Endothelial cell (in vitro differentiated cells): ENCODE data around the gene SNCAIP. TPM values are rescaled to one million over a fixed set of nuclear protein-coding genes. Genes with fewer than 3 reads are reported as not detected.

Source experiments
- DNase-seq: peaks from one replicate; pipeline ENCODE4 v3.0.0; 2021; ENCODE audit warnings: low spot score
- H3K27ac Mint-ChIP-seq: one replicate; pipeline ENCODE4 v1.8.0; 2021; ENCODE audit warnings: mixed read lengths, inconsistent platforms; ENCODE audit not compliant: unreplicated experiment
- H3K27me3 Mint-ChIP-seq: one replicate; pipeline ENCODE4 v1.8.0; 2021; ENCODE audit warnings: mild to moderate bottlenecking, moderate library complexity, mixed read lengths, inconsistent platforms; ENCODE audit not compliant: unreplicated experiment
- H3K36me3 Mint-ChIP-seq: one replicate; pipeline ENCODE4 v1.8.0; 2021; ENCODE audit warnings: mild to moderate bottlenecking, low read depth, mixed read lengths, inconsistent platforms; ENCODE audit not compliant: unreplicated experiment
- H3K4me1 Mint-ChIP-seq: one replicate; pipeline ENCODE4 v1.8.0; 2021; ENCODE audit warnings: mild to moderate bottlenecking, mixed read lengths, inconsistent platforms; ENCODE audit not compliant: unreplicated experiment
- H3K4me3 Mint-ChIP-seq: one replicate; pipeline ENCODE4 v1.8.0; 2021; ENCODE audit warnings: mild to moderate bottlenecking, mixed read lengths, inconsistent platforms; ENCODE audit not compliant: unreplicated experiment
- H3K9me3 Mint-ChIP-seq: one replicate; pipeline ENCODE4 v1.8.0; 2021; ENCODE audit warnings: mixed read lengths, inconsistent platforms; ENCODE audit not compliant: unreplicated experiment
- CTCF ChIP-seq: fragments of 200-600 bp; sonication (generic); IDR thresholded peaks from one replicate; pipeline ENCODE4 v1.5.0; 2021; ENCODE audit warnings: antibody characterized with exemption; ENCODE audit not compliant: unreplicated experiment
- total RNA-seq: library from RNA; stranded (reverse); fragmentation: NEBNext Ultra II Directional; extraction: Animal tissue kit (Norgen Biotek cat#: 25700); gene quantifications from one replicate; pipeline ENCODE4 v1.2.1, GENCODE V29; 2021; ENCODE audit not compliant: unreplicated experiment

Gene SNCAIP
- total RNA-seq, 1 donor from 2014 or later: 254 TPM

- peaks cover 30% of the 10 kb centered on the region for H3K4me1 Mint-ChIP-seq
- H3K9me3 Mint-ChIP-seq: no peaks in the 10 kb centered on the region
- H3K36me3 Mint-ChIP-seq: peaks cover 9% of the 10 kb centered on the region
- DNase-seq: no peak
- H3K27me3 Mint-ChIP-seq: no peaks in the 10 kb centered on the region
- no peak overlapping the region for H3K4me3 Mint-ChIP-seq
- H3K27ac Mint-ChIP-seq: peak overlapping the region; percentile 50
- TF ChIP-seq CTCF: no peak
Measured at GRCh38 chr5:122332599-122333555, 20.8 kb downstream of the SNCAIP start.

- H3K4me1 Mint-ChIP-seq: peaks cover 25% of the 10 kb centered on the region
- peaks cover 9% of the 10 kb centered on the region for H3K36me3 Mint-ChIP-seq
- no peak for DNase-seq
- H3K9me3 Mint-ChIP-seq: no peaks in the 10 kb centered on the region
- H3K4me3 Mint-ChIP-seq: no peak overlapping the region
- no peaks in the 10 kb centered on the region for H3K27me3 Mint-ChIP-seq
- H3K27ac Mint-ChIP-seq: no peak overlapping the region
- TF ChIP-seq CTCF: no peak
Measured at GRCh38 chr5:122333564-122333963, 21.5 kb downstream of the SNCAIP start.

- H3K27ac Mint-ChIP-seq: no peak overlapping the region
- H3K9me3 Mint-ChIP-seq: no peaks in the 10 kb centered on the region
- DNase-seq: no peak
- H3K36me3 Mint-ChIP-seq: peaks cover 15% of the 10 kb centered on the region
- peaks cover 8% of the 10 kb centered on the region for H3K4me1 Mint-ChIP-seq
- TF ChIP-seq CTCF: no peak
- H3K4me3 Mint-ChIP-seq: no peak overlapping the region
- no peaks in the 10 kb centered on the region for H3K27me3 Mint-ChIP-seq
Measured at GRCh38 chr5:122339591-122339990, 27.6 kb downstream of the SNCAIP start.

GRCh38 chr5:122341087-122341486 is 29.1 kb downstream of the SNCAIP start:
- no peak for TF ChIP-seq CTCF
- Mint-ChIP-seq H3K4me1 (peaks cover 6% of the 10 kb centered on the region), H3K27ac (no peak overlapping the region), H3K27me3 (no peaks in the 10 kb centered on the region), H3K9me3 (no peaks in the 10 kb centered on the region), H3K4me3 (no peak overlapping the region), H3K36me3 (peaks cover 15% of the 10 kb centered on the region)
- no peak for DNase-seq

GRCh38 chr5:122342256-122342655 is 30.2 kb downstream of the SNCAIP start:
- H3K4me1 Mint-ChIP-seq: peaks cover 6% of the 10 kb centered on the region
- no peak for TF ChIP-seq CTCF
- DNase-seq: no peak
- H3K9me3 Mint-ChIP-seq: no peaks in the 10 kb centered on the region
- no peak overlapping the region for H3K27ac Mint-ChIP-seq
- H3K36me3 Mint-ChIP-seq: peaks cover 6% of the 10 kb centered on the region
- H3K4me3 Mint-ChIP-seq: no peak overlapping the region
- H3K27me3 Mint-ChIP-seq: no peaks in the 10 kb centered on the region
